K562 (cell line): ENCODE measurements around the gene CLDN5. TPM values are rescaled to one million over a fixed set of nuclear protein-coding genes. Genes with fewer than 3 reads are reported as not detected.

Experiments used
- ADNP ChIP-seq: fragments of 200-800 bp; sonication (Bioruptor generic); IDR thresholded peaks from 2 replicates; pipeline ENCODE4 v1.6.1; 2016; ENCODE audit warnings: missing genetic modification characterization, missing compliant biosample characterization
- BRD4 ChIP-seq: fragments of 200-600 bp; sonication (generic); IDR thresholded peaks from 2 replicates; pipeline ENCODE4 v1.6.1; 2017; ENCODE audit warnings: inconsistent platforms
- CREB1 ChIP-seq, 2 experiments: sonication (generic) in 1 of 2; formaldehyde crosslinking in 1 of 2; IDR thresholded peaks; 2 replicates each; pipeline versions ENCODE4 v1.6.1 to v1.8.0; 2012 to 2022; ENCODE audit warnings: inconsistent platforms in 1 of 2, mild to moderate bottlenecking in 1 of 2, missing genetic modification reagents in 1 of 2, moderate library complexity in 1 of 2
- ETV6 ChIP-seq, 3 experiments: fragments of 150-350 bp in 1 of 3; sonication (generic) in 1 of 3; formaldehyde crosslinking in 1 of 3; IDR thresholded peaks; 2 replicates each; pipeline versions ENCODE4 v1.6.1 to v1.8.0; 2014 to 2022; ENCODE audit warnings: borderline replicate concordance in 2 of 3, low read depth in 2 of 3, antibody characterized with exemption in 1 of 3, low read length in 1 of 3, mild to moderate bottlenecking in 1 of 3, missing genetic modification reagents in 1 of 3
- KDM5B ChIP-seq: fragments of 200-600 bp; sonication (generic); IDR thresholded peaks from 2 replicates; pipeline ENCODE4 v1.6.1; 2012; ENCODE audit warnings: low read depth, mild to moderate bottlenecking, moderate library complexity, low read length, control low read depth, inconsistent platforms; ENCODE audit not compliant: insufficient replicate concordance
- NR3C1 ChIP-seq: sonication (generic); formaldehyde crosslinking; IDR thresholded peaks from 2 replicates; pipeline ENCODE4 v1.8.1; 2022; ENCODE audit warnings: missing genetic modification reagents
- POLR2AphosphoS5 ChIP-seq: IDR thresholded peaks from 2 replicates; pipeline ENCODE4 v1.6.1; 2011; ENCODE audit warnings: mild to moderate bottlenecking, low read depth, low read length, moderate library complexity; ENCODE audit not compliant: control insufficient read depth, insufficient read depth
- ZNF347 ChIP-seq: fragments of 450-650 bp; formaldehyde crosslinking; IDR thresholded peaks from 2 replicates; pipeline ENCODE4 v1.4.0; 2020; ENCODE audit warnings: low read depth, mild to moderate bottlenecking, moderate library complexity
- ZNF384 ChIP-seq: IDR thresholded peaks from 2 replicates; pipeline ENCODE4 v1.6.1; 2012; ENCODE audit warnings: low read depth, low read length, improper control_type of control experiment
- polyA plus RNA-seq, 8 experiments: library from polyadenylated mRNA; depleted of rRNA in 4 of 8; stranded (reverse) in 5 of 8; unstranded in 3 of 8; fragments of >200 nt; fragmentation: Nextera tagmentation in 2 of 8; fragmentation: Illumina TruSeq in 1 of 8; extraction: Ambion mirVana in 2 of 8; extraction: Trizol in 1 of 8; gene quantifications; 2 replicates each; pipeline versions ENCODE4 v1.2.1 to v1.2.3, GENCODE V29; 2011 to 2014; ENCODE audit warnings: inconsistent platforms in 1 of 8, missing spikeins in 1 of 8
- total RNA-seq, 7 experiments: library from RNA; depleted of rRNA in 6 of 7; stranded (reverse); fragments of >200 nt in 6 of 7; fragmentation: Illumina TruSeq in 2 of 7; extraction: Trizol in 2 of 7; gene quantifications; 2 replicates each; pipeline versions ENCODE4 v1.2.1 to v1.2.3, GENCODE V29; 2011 to 2021; ENCODE audit warnings: low replicate concordance in 1 of 7
- TF ChIP-seq, protein P1 (sequence below): fragments of 250-450 bp; sonication (Bioruptor Pico); IDR thresholded peaks from 2 replicates; pipeline ENCODE4 v1.5.0; 2021; ENCODE audit warnings: mild to moderate bottlenecking, borderline replicate concordance
- TF ChIP-seq, protein P2 (sequence below): fragments of 450-650 bp; IDR thresholded peaks from 2 replicates; pipeline ENCODE4 v1.6.1; 2016; ENCODE audit warnings: low read depth

The CLDN5 gene
- total and polyA plus RNA-seq, 9 of the 15 experiments (the other 6 are each of a cell fraction or from before 2014, with no cell fraction given): 0.20 TPM; not detected in 8

DNA sequence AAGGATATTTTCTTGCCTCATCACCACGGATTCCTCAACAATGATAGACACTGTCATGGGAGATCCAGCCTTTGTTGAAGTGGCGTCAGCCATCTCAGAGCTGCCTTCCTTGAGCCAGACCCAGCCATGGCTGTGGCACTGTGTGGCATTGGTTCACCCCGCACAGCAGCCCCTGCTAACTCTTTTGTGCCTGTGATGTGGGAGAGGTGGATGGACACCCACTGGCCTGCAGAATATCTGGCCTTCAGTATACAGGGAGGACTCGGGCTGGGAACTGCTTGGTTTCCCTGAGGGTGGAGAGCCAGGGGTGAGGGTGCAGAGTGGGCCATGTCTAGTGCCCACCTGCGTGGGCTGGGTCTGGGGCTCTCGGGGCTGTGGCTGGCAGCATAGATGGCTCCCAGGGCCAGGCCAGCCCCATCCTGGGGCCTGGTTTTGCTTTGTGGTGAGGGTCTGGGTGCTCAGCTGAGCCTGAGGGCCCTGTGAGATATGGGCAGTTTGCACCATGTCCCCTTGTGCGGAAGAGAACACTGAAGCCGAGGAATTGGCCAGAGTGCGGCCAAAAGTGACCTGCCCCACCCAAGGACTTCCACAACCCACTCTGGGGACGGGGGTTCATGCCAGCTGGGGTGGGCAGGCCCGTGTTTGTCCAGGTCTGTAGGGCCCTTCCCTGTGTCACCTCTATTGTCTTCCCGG is 6.1 kb downstream of the CLDN5 start (continued):
- TF ChIP-seq, protein P1, sequence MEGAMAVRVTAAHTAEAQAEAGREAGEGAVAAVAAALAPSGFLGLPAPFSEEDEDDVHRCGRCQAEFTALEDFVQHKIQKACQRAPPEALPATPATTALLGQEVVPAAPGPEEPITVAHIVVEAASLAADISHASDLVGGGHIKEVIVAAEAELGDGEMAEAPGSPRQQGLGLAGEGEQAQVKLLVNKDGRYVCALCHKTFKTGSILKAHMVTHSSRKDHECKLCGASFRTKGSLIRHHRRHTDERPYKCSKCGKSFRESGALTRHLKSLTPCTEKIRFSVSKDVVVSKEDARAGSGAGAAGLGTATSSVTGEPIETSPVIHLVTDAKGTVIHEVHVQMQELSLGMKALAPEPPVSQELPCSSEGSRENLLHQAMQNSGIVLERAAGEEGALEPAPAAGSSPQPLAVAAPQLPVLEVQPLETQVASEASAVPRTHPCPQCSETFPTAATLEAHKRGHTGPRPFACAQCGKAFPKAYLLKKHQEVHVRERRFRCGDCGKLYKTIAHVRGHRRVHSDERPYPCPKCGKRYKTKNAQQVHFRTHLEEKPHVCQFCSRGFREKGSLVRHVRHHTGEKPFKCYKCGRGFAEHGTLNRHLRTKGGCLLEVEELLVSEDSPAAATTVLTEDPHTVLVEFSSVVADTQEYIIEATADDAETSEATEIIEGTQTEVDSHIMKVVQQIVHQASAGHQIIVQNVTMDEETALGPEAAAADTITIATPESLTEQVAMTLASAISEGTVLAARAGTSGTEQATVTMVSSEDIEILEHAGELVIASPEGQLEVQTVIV: no peak
- TF ChIP-seq ZNF347 (CRISPR knock-in tag) (no peak), ETV6 (IDR thresholded peaks at IDR 0.05; ENCODE audit: borderline replicate concordance in 1 of 2, low read depth in 2 of 2, low read length in 1 of 2) (no peak), ETV6 (CRISPR knock-in tag; IDR thresholded peaks at IDR 0.05; ENCODE audit: borderline replicate concordance) (no peak), POLR2AphosphoS5 (0 out of 2 replicates have a peak, but pooled peaks have one; percentile 34), CREB1 (IDR thresholded peaks at IDR 0.05) (no peak), CREB1 (CRISPR knock-in tag; IDR thresholded peaks at IDR 0.05) (0 out of 2 replicates have a peak, but pooled peaks have one; percentile 18), KDM5B (peak; percentile 28), NR3C1 (CRISPR knock-in tag) (peak; percentile 22; the same call in 1 of the 2 replicates), ADNP (tag) (no peak), BRD4 (no peak), ZNF384 (no peak)
- TF ChIP-seq, protein P2, sequence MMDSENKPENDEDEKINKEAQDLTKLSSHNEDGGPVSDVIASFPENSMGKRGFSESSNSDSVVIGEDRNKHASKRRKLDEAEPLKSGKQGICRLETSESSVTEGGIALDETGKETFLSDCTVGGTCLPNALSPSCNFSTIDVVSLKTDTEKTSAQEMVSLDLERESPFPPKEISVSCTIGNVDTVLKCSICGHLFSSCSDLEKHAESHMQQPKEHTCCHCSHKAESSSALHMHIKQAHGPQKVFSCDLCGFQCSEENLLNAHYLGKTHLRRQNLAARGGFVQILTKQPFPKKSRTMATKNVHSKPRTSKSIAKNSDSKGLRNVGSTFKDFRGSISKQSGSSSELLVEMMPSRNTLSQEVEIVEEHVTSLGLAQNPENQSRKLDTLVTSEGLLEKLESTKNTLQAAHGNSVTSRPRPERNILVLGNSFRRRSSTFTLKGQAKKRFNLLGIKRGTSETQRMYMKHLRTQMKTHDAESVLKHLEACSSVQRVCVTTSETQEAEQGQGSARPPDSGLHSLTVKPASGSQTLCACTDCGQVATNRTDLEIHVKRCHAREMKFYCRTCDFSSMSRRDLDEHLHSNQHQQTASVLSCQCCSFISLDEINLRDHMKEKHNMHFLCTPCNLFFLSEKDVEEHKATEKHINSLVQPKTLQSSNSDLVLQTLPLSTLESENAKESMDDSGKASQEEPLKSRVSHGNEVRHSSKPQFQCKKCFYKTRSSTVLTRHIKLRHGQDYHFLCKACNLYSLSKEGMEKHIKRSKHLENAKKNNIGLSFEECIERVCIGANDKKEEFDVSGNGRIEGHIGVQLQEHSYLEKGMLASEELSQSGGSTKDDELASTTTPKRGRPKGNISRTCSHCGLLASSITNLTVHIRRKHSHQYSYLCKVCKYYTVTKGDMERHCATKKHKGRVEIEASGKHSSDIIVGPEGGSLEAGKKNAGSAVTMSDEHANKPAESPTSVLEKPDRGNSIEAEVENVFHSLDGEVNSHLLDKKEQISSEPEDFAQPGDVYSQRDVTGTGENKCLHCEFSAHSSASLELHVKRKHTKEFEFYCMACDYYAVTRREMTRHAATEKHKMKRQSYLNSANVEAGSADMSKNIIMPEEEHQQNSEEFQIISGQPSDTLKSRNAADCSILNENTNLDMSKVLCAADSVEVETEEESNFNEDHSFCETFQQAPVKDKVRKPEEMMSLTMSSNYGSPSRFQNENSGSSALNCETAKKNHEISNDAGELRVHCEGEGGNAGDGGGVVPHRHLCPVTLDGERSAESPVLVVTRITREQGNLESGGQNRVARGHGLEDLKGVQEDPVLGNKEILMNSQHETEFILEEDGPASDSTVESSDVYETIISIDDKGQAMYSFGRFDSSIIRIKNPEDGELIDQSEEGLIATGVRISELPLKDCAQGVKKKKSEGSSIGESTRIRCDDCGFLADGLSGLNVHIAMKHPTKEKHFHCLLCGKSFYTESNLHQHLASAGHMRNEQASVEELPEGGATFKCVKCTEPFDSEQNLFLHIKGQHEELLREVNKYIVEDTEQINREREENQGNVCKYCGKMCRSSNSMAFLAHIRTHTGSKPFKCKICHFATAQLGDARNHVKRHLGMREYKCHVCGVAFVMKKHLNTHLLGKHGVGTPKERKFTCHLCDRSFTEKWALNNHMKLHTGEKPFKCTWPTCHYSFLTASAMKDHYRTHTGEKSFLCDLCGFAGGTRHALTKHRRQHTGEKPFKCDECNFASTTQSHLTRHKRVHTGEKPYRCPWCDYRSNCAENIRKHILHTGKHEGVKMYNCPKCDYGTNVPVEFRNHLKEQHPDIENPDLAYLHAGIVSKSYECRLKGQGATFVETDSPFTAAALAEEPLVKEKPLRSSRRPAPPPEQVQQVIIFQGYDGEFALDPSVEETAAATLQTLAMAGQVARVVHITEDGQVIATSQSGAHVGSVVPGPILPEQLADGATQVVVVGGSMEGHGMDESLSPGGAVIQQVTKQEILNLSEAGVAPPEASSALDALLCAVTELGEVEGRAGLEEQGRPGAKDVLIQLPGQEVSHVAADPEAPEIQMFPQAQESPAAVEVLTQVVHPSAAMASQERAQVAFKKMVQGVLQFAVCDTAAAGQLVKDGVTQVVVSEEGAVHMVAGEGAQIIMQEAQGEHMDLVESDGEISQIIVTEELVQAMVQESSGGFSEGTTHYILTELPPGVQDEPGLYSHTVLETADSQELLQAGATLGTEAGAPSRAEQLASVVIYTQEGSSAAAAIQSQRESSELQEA: no peak
